HG03342 (cell line): ENCODE results near the gene SERINC5.
A peak's percentile ranks its signal among the peaks of the same experiment; 100 is the strongest.

Experiments
- ATAC-seq: cut with Tn5 transposase; IDR thresholded peaks from one replicate; pipeline ENCODE4 v1.9.1; 2021; ENCODE audit warnings: mild to moderate bottlenecking, moderate library complexity; ENCODE audit not compliant: unreplicated experiment

SERINC5 gene

GRCh38 chr5:80072103-80073073 is 183.5 kb downstream of the SERINC5 start:
- no peak for ATAC-seq

- ATAC-seq: no peak
Measured at GRCh38 chr5:80071510-80072021, 184.3 kb downstream of the SERINC5 start.

- peak; percentile 62 for ATAC-seq
Measured at GRCh38 chr5:80070338-80071056, 185.4 kb downstream of the SERINC5 start.

GRCh38 chr5:80069918-80070318 is 185.9 kb downstream of the SERINC5 start:
- ATAC-seq: peak; percentile 18

- ATAC-seq: no peak
Measured at GRCh38 chr5:80069251-80069800, 186.5 kb downstream of the SERINC5 start.

DNA sequence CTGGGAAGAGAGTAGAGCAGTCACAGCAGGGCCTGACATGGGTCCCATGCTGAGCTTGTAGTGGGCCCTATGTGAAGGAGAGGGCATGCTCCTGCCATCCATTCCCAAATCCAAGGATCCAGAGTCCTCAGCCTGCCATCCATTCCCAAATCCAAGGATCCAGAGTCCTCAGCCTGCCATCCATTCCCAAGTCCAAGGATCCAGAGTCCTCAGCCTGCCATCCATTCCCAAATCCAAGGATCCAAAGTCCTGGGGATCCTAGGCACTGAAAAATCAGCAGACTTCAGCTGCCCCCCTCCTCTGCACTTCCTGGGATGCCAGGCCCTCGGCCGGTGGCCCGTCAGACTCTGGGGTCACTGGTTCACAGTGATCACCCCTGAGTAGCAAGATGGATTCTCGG is 187.1 kb downstream of the SERINC5 start:
- ATAC-seq: no peak

GRCh38 chr5:80068246-80068636 is 187.6 kb downstream of the SERINC5 start:
- no peak for ATAC-seq

GRCh38 chr5:80067531-80068245 is 188.2 kb downstream of the SERINC5 start:
- no peak for ATAC-seq

- no peak for ATAC-seq
Measured at GRCh38 chr5:80067016-80067415, 188.8 kb downstream of the SERINC5 start.

DNA sequence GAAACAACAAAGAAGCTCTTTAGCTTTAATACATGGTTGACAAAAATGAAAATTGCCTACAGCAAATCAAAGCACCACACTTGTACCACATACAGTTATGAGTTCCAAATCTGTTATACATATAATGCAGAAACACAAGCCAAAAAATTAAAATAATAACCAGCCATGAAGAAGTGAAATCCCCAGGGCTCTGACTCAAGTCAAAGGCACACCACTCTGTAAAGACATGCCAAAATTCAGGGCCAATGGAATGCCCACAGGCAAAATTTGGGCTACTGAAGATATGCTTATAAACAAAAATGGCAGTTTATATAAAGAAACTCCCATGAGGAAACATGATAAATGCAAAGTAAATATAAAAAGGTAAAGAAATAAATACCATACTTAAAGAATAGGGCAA is 191.7 kb downstream of the SERINC5 start:
- no peak for ATAC-seq
